ENCODE data around the gene PRDM8. TPM values are rescaled to one million over a fixed set of nuclear protein-coding genes. Genes with fewer than 3 reads are reported as not detected.

PRDM8 gene
- total and polyA plus RNA-seq, 4 donors, result 0.46 to 5.0 (median 2.1) TPM

DNA sequence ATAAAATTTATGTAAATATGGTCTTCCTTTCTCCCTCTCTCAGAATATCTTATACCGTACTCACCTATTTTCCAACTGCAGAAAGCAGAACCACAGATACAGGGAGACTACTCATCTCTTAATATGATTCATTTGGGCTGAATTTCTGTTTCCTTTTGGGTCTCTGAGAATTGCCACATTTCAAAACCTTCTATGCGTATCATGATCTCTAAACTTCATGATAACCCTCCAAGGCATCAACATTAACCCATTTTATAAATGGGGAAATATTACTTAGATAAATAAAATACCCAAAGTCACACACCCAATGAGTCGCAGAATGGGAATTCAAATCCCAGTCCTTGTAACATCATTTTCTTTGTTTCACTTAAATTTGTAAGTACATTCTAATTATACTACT is 16.6 kb upstream of the PRDM8 start:
- no peak for DNase-seq
- H3K27me3 ChIP-seq (ENCODE audit: control insufficient read depth in 3 of 3, insufficient read depth in 3 of 3, low read length in 2 of 3), result peaks cover 0 to 38% (median 9%) of the 10 kb centered on the region in 3 donors
- peaks cover 0 to 6% (median 3%) of the 10 kb centered on the region in 4 donors for H3K9me3 ChIP-seq (ENCODE audit: control insufficient read depth in 4 of 4, insufficient read depth in 3 of 4, low read length in 3 of 4)
- peaks cover 0 to 19% (median 7%) of the 10 kb centered on the region in 5 donors for H3K4me1 ChIP-seq (ENCODE audit: control insufficient read depth in 5 of 5, insufficient read depth in 5 of 5, low read length in 5 of 5)
- no peak overlapping the region for H3K4me3 ChIP-seq
- 68 to 77% methylated on average over 3 of the region's 3 CpGs for WGBS, 2 donors
- no peak overlapping the region for H3K27ac ChIP-seq (ENCODE audit: low read depth in 1 of 2, low read length in 1 of 2)
- H3K9ac ChIP-seq (ENCODE audit: insufficient read depth in 1 of 2, low read length in 2 of 2), result no peak overlapping the region
- no peaks in the 10 kb centered on the region for H3K36me3 ChIP-seq (ENCODE audit: control insufficient read depth in 4 of 4, insufficient read depth in 4 of 4, low read length in 4 of 4)
- no peak for ATAC-seq (ENCODE audit: insufficient read depth, low FRiP score)
- TF ChIP-seq, protein P1, sequence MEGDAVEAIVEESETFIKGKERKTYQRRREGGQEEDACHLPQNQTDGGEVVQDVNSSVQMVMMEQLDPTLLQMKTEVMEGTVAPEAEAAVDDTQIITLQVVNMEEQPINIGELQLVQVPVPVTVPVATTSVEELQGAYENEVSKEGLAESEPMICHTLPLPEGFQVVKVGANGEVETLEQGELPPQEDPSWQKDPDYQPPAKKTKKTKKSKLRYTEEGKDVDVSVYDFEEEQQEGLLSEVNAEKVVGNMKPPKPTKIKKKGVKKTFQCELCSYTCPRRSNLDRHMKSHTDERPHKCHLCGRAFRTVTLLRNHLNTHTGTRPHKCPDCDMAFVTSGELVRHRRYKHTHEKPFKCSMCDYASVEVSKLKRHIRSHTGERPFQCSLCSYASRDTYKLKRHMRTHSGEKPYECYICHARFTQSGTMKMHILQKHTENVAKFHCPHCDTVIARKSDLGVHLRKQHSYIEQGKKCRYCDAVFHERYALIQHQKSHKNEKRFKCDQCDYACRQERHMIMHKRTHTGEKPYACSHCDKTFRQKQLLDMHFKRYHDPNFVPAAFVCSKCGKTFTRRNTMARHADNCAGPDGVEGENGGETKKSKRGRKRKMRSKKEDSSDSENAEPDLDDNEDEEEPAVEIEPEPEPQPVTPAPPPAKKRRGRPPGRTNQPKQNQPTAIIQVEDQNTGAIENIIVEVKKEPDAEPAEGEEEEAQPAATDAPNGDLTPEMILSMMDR (IDR thresholded peaks at IDR 0.05; ENCODE audit: control extremely low read depth, extremely low read depth), result no peak

DNA sequence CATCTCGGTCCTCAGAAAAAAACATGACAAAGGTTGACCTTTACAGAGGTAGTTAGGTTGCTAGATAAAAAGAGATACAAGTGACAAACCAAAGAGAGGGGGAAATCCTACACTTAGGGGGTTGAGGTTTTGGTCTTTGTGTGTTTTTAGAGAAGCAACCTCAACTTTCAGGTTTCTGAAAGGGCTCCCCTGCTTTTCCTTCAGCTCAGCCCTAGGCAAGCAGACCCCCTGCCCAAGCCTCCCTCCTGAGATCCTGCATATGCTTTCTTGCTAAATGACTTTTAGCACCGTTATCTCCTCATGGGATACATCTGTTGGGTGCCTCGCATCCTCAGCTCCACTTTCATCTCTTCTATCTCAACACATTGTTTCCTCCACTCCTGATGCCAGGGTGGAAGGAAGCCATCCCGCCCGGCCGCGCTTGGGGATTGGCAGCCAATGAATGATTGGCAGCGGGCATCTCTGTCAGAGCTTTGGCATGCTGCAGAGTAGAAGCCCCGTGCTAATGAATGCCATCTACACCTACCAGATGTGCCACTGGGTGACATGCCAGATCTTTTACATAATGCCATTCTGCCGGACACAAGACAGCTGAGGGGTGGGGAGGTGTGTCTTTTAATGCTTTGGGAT is 15.0 kb upstream of the PRDM8 start:
- H3K36me3 ChIP-seq (ENCODE audit: control insufficient read depth in 4 of 4, insufficient read depth in 4 of 4, low read length in 4 of 4), result no peaks in the 10 kb centered on the region
- H3K4me1 ChIP-seq (ENCODE audit: control insufficient read depth in 5 of 5, insufficient read depth in 5 of 5, low read length in 5 of 5), result peaks cover 0 to 24% (median 7%) of the 10 kb centered on the region in 5 donors
- WGBS, 2 donors, result 36 to 58% methylated on average over 10 of the region's 10 CpGs
- no peak overlapping the region for H3K9ac ChIP-seq (ENCODE audit: insufficient read depth in 1 of 2, low read length in 2 of 2)
- no peak for ATAC-seq (ENCODE audit: insufficient read depth, low FRiP score)
- no peak for DNase-seq
- TF ChIP-seq, protein P1 (IDR thresholded peaks at IDR 0.05; ENCODE audit: control extremely low read depth, extremely low read depth), result no peak
- H3K27me3 ChIP-seq (ENCODE audit: control insufficient read depth in 3 of 3, insufficient read depth in 3 of 3, low read length in 2 of 3), result peaks cover 0 to 54% (median 25%) of the 10 kb centered on the region in 3 donors
- peaks cover 0 to 6% (median 3%) of the 10 kb centered on the region in 4 donors for H3K9me3 ChIP-seq (ENCODE audit: control insufficient read depth in 4 of 4, insufficient read depth in 3 of 4, low read length in 3 of 4)
- H3K4me3 ChIP-seq, result no peak overlapping the region
- no peak overlapping the region for H3K27ac ChIP-seq (ENCODE audit: low read depth in 1 of 2, low read length in 1 of 2)

DNA sequence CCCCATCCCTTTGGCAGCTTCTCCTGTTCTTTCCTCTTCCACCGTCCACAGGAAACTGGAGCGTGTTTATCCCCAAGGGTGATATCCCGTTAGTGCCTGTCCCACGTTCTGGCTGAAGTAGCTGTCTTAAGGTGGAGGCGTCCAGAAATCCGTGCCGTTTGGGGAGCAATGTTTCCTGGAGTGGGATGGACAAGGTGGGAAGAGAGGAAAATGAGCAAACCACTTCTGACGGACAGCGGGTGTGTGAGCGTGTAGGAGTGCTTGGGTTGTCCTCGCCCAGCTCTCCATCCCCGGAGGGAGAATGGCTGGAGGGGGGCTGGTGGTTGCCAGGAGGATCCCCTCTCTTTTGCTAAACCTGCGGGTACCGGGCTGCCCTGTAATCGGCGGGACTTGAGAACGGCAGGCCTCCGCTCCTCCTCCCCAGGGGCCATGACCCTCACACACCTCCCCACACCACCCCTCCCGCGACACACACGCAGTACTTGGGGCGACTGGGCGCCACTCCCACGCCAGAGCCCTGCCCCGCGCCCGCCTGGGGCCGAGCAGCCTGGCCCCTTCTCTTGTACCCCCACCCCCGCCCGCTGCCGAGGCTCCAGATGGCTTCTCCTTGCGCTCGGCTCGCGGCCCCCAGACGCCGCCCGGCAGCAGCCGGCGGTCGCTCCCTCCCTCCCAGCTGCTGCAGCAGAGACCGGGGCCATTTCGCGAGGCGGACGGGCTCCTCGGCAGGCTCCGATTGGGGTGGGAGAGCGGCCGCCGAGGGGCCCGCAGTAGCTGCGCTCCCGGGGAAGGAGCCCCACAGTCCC is 13.9 kb upstream of the PRDM8 start:
- Histone ChIP-seq H3K9me3 (ENCODE audit: control insufficient read depth in 4 of 4, insufficient read depth in 3 of 4, low read length in 3 of 4) (peaks cover 0 to 6% (median 3%) of the 10 kb centered on the region in 4 donors), H3K27ac (ENCODE audit: low read depth in 1 of 2, low read length in 1 of 2) (no peak overlapping the region), H3K4me3 (peak overlapping the region; percentile 52), H3K9ac (ENCODE audit: insufficient read depth in 1 of 2, low read length in 2 of 2) (no peak overlapping the region), H3K4me1 (ENCODE audit: control insufficient read depth in 5 of 5, insufficient read depth in 5 of 5, low read length in 5 of 5) (peaks cover 0 to 24% (median 7%) of the 10 kb centered on the region in 5 donors), H3K27me3 (ENCODE audit: control insufficient read depth in 3 of 3, insufficient read depth in 3 of 3, low read length in 2 of 3) (peaks cover 0 to 65% (median 36%) of the 10 kb centered on the region in 3 donors), H3K36me3 (ENCODE audit: control insufficient read depth in 4 of 4, insufficient read depth in 4 of 4, low read length in 4 of 4) (no peaks in the 10 kb centered on the region)
- ATAC-seq (ENCODE audit: insufficient read depth, low FRiP score), result peak; percentile 30
- TF ChIP-seq, protein P1 (IDR thresholded peaks at IDR 0.05; ENCODE audit: control extremely low read depth, extremely low read depth), result no peak
- WGBS, 2 donors, result 5 to 12% methylated on average over 52 to 54 of the region's 54 CpGs
- peak; percentile 56 to 61 (median 56) for DNase-seq
